PC-9 (cell line): ENCODE data around the gene MEFV. TPM values are rescaled to one million over a fixed set of nuclear protein-coding genes. Genes with fewer than 3 reads are reported as not detected.

Experiments
- BruUV-seq: library from RNA; stranded (reverse); fragments of 400-500 nt; replicated peaks from 2 replicates; lab custom pipeline; 2021; lab: Mats Ljungman, UMichigan
- CTCF ChIA-PET: fragments of 300-600 bp; sonication (Branson Sonifier 250); formaldehyde crosslinking; loops from one replicate; lab custom pipeline; 2022; ENCODE audit warnings: antibody characterized with exemption; lab: Charles Lee
- POLR2A ChIA-PET: fragments of 300-600 bp; sonication (Branson Sonifier 250); formaldehyde crosslinking; loops from one replicate; lab custom pipeline; 2022; ENCODE audit warnings: antibody characterized with exemption; ENCODE audit not compliant: unreplicated experiment; lab: Charles Lee
- DNase-seq, 2 experiments: peaks; one replicate each; pipeline versions ENCODE4 v3.0.0 to v3.0.0-alpha.2; 2015 to 2022; ENCODE audit warnings: mixed read lengths in 1 of 2
- H2AFZ ChIP-seq: fragments of 200-600 bp; sonication (generic); 2 replicates; pipeline ENCODE4 v1.8.1; 2017; ENCODE audit warnings: antibody characterized with exemption
- H3F3A ChIP-seq: fragments of 200-600 bp; sonication (generic); 2 replicates; pipeline ENCODE4 v1.8.1; 2017; ENCODE audit warnings: antibody characterized with exemption, mild to moderate bottlenecking, low read depth; ENCODE audit not compliant: insufficient read depth
- H3K27ac ChIP-seq: fragments of 200-600 bp; sonication (generic); 2 replicates; pipeline ENCODE4 v1.6.1; 2016; ENCODE audit warnings: mixed run types
- H3K27me3 ChIP-seq: fragments of 200-600 bp; sonication (generic); 2 replicates; pipeline ENCODE4 v1.6.1; 2016; ENCODE audit warnings: low read depth, mixed run types; ENCODE audit not compliant: insufficient read depth
- H3K36me3 ChIP-seq: fragments of 200-600 bp; sonication (generic); 2 replicates; pipeline ENCODE4 v1.6.1; 2016; ENCODE audit warnings: low read depth, mixed run types
- H3K4me1 ChIP-seq: fragments of 200-600 bp; sonication (generic); replicated peaks from 2 replicates; pipeline ENCODE4 v1.6.1; 2016; ENCODE audit warnings: mixed run types; ENCODE audit not compliant: insufficient read depth
- H3K4me2 ChIP-seq: fragments of 200-600 bp; sonication (generic); 2 replicates; pipeline ENCODE4 v1.6.1; 2017; ENCODE audit warnings: mixed run types
- H3K4me3 ChIP-seq: fragments of 200-600 bp; sonication (generic); 2 replicates; pipeline ENCODE4 v1.6.1; 2016; ENCODE audit warnings: mixed run types
- H3K79me2 ChIP-seq: fragments of 200-600 bp; sonication (generic); 2 replicates; pipeline ENCODE4 v1.6.1; 2017; ENCODE audit warnings: low read depth, mixed run types
- H3K9me2 ChIP-seq: fragments of 200-600 bp; sonication (generic); 2 replicates; pipeline ENCODE4 v1.8.1; 2017; ENCODE audit warnings: mild to moderate bottlenecking; ENCODE audit not compliant: insufficient read depth
- H3K9me3 ChIP-seq: fragments of 200-600 bp; sonication (generic); 2 replicates; pipeline ENCODE4 v1.8.1; 2016; ENCODE audit warnings: low read depth; ENCODE audit not compliant: insufficient read depth
- H4K20me1 ChIP-seq: fragments of 200-600 bp; sonication (generic); 2 replicates; pipeline ENCODE4 v1.8.1; 2017; ENCODE audit not compliant: insufficient read depth
- EZH2 ChIP-seq: fragments of 200-600 bp; sonication (generic); IDR thresholded peaks from 2 replicates; pipeline ENCODE4 v1.8.0; 2017; ENCODE audit warnings: antibody characterized with exemption, low read depth
- intact Hi-C: fragments of 100-400 bp; cut with micrococcal nuclease; formaldehyde crosslinking; loops from one replicate; pipeline ENCODE4 v1.10.0; 2022; ENCODE audit not compliant: unreplicated experiment
- total RNA-seq: library from RNA; stranded (reverse); gene quantifications from 2 replicates; pipeline ENCODE4 v1.2.3, GENCODE V29; 2021
- TF ChIP-seq, protein P1 (sequence below): fragments of 200-600 bp; sonication (generic); conservative IDR thresholded peaks from 2 replicates; pipeline ENCODE4 v1.6.1; 2017; ENCODE audit warnings: mixed run types, antibody characterized with exemption, mild to moderate bottlenecking, moderate library complexity

Gene MEFV
- total RNA-seq, 1 experiment from 2014 or later: not detected

DNA sequence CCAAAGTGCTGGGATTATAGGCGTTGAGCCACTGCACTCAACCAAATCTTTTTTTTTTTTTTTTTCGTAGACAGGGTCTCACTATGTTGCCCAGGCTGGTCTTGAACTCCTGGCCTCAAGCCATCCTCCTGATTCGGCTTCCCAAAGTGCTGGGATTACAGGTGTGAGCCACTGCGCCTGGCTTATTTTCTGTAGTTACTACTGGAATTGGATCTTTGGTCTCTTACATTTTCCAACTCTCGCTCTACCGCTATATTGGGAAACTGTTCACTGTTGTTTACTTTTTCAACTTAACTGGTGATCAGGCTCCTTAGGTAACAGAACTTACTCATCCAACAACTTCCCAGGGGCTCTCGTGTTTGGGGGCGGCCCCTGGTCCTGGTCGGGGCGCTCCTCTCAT, 35.6 kb downstream of the MEFV start:
- intact Hi-C loops: no loop called here
- H3K4me1 ChIP-seq: no peaks in the 10 kb centered on the region
- H2AFZ ChIP-seq: no peak overlapping the region
- no peak overlapping the region for H3K4me2 ChIP-seq
- TF ChIP-seq EZH2: no peak
- TF ChIP-seq, protein P1, sequence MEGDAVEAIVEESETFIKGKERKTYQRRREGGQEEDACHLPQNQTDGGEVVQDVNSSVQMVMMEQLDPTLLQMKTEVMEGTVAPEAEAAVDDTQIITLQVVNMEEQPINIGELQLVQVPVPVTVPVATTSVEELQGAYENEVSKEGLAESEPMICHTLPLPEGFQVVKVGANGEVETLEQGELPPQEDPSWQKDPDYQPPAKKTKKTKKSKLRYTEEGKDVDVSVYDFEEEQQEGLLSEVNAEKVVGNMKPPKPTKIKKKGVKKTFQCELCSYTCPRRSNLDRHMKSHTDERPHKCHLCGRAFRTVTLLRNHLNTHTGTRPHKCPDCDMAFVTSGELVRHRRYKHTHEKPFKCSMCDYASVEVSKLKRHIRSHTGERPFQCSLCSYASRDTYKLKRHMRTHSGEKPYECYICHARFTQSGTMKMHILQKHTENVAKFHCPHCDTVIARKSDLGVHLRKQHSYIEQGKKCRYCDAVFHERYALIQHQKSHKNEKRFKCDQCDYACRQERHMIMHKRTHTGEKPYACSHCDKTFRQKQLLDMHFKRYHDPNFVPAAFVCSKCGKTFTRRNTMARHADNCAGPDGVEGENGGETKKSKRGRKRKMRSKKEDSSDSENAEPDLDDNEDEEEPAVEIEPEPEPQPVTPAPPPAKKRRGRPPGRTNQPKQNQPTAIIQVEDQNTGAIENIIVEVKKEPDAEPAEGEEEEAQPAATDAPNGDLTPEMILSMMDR: no peak
- no peak overlapping the region for H3K27ac ChIP-seq
- peaks cover 18% of the 10 kb centered on the region for H3K27me3 ChIP-seq
- no peaks in the 10 kb centered on the region for H4K20me1 ChIP-seq
- H3F3A ChIP-seq: peaks cover 16% of the 10 kb centered on the region; the same call in 1 of the 2 replicates
- H3K4me3 ChIP-seq: no peak overlapping the region
- peaks cover 23% of the 10 kb centered on the region for H3K36me3 ChIP-seq
- BruUV-seq: no TSS peak
- no peaks in the 10 kb centered on the region for H3K79me2 ChIP-seq
- ChIA-PET POLR2A (no interaction called here), CTCF (interaction anchor here (0.7 kb wide), 1 partner anchor 32 kb away, joined by 4 read pairs; no protein-coding TSS in a partner anchor)
- no peaks in the 10 kb centered on the region for H3K9me2 ChIP-seq
- no peak for DNase-seq
- peaks cover 42% of the 10 kb centered on the region for H3K9me3 ChIP-seq

- CTCF ChIA-PET: no interaction called here
- no peak overlapping the region for H2AFZ ChIP-seq
Observed at GRCh38 chr16:3216263-3216640, 40.2 kb downstream of the MEFV start.

DNA sequence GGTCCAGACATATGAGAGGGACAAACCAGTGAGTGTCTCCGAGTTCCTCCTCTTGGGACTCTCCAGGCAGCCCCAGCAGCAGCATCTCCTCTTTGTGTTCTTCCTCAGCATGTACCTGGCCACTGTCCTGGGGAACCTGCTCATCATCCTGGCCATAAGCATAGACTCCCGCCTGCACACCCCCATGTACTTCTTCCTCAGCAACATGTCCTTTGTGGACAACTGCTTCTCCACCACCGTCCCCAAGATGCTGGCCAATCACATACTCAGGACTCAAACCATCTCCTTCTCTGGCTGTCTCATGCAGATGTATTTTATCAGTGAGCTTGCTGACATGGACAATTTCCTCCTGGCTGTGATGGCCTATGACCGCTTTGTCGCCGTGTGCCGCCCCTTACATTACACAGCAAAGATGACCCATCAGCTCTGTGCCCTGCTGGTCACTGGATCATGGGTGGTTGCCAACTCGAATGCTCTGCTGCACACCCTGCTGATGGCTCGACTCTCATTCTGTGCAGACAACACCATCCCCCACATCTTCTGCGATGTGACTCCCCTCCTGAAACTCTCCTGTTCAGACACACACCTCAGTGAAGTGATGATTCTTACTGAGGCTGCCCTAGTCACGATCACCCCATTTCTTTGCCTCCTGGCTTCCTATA, 40.7 kb downstream of the MEFV start:
- no TSS peak for BruUV-seq
- no peaks in the 10 kb centered on the region for H4K20me1 ChIP-seq
- DNase-seq: no peak
- H3K9me2 ChIP-seq: no peaks in the 10 kb centered on the region
- no peak overlapping the region for H2AFZ ChIP-seq
- H3K9me3 ChIP-seq: peaks cover 6% of the 10 kb centered on the region; the same call in 1 of the 2 replicates
- no peak overlapping the region for H3K27ac ChIP-seq
- no peak overlapping the region for H3K4me3 ChIP-seq
- no peaks in the 10 kb centered on the region for H3F3A ChIP-seq
- no peaks in the 10 kb centered on the region for H3K4me1 ChIP-seq
- ChIA-PET CTCF (no interaction called here), POLR2A (no interaction called here)
- TF ChIP-seq, protein P1: no peak
- TF ChIP-seq EZH2: no peak
- H3K79me2 ChIP-seq: no peaks in the 10 kb centered on the region
- no peak overlapping the region for H3K4me2 ChIP-seq
- intact Hi-C loops: no loop called here
- peaks cover 41% of the 10 kb centered on the region for H3K27me3 ChIP-seq
- no peaks in the 10 kb centered on the region for H3K36me3 ChIP-seq

More at GRCh38 chr16:3216263-3216640, 40.2 kb downstream of the MEFV start:
- no TSS peak for BruUV-seq
- Histone ChIP-seq H3K36me3 (no peaks in the 10 kb centered on the region), H3K9me2 (no peaks in the 10 kb centered on the region), H3K4me3 (no peak overlapping the region), H3K27me3 (peaks cover 41% of the 10 kb centered on the region), H3F3A (no peaks in the 10 kb centered on the region), H3K4me2 (no peak overlapping the region), H4K20me1 (no peaks in the 10 kb centered on the region), H3K27ac (no peak overlapping the region), H3K79me2 (no peaks in the 10 kb centered on the region), H3K4me1 (no peaks in the 10 kb centered on the region), H3K9me3 (peaks cover 6% of the 10 kb centered on the region; the same call in 1 of the 2 replicates)
- TF ChIP-seq, protein P1: no peak
- no peak for TF ChIP-seq EZH2
- POLR2A ChIA-PET: no interaction called here
- intact Hi-C loops: no loop called here
- no peak for DNase-seq
